ENCODE data around the gene AP1G2. TPM values are rescaled to one million over a fixed set of nuclear protein-coding genes. Genes with fewer than 3 reads are reported as not detected.

AP1G2 gene
- polyA plus RNA-seq, 1 of the 3 experiments (the other 2 are of a cell fraction), result 88.3 TPM

DNA sequence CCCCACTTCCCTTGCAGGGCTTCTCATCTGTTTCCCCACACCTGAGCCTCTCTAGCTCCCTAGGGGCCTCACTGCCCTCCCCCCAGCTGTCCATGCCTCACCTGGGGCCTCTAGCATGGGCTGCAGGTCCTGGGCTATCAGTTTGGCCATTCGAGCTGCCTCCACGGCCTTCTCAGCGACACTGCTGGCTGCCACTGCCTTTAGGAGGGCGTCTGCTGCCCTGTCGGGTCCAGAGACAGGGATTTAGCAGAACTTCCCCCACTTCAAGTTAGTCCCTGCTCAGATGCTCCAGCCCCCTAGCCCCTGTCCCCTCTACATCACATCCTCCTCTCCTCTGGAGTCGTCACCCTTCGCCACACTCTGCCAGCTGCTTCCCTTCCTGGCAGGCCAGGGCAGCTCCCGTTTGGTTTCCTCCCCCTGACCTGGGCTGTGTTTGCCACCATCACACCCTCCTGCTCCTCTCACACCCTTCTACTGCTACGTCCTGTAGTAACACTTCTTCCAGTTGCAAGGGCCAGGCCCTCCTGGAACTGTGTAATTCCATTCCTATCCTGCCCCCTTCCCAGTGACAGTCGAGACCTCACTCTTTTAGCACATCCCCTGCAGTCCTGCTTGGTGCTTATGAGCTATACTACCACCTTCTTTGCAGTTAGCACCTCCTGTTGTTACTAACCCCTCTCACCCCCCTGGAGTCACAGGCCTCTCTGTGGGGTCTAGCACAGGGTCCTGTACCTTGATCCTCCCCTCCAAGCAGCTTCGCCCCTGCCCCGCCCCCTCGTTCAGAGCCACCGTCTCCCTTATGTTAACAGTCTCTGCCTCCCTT, 4.3 kb upstream of the AP1G2 start (continued):
- TF ChIP-seq MEF2A (IDR thresholded peaks at IDR 0.05; ENCODE audit: borderline replicate concordance, low read depth) (no peak), RCOR1 (IDR thresholded peaks at IDR 0.05; ENCODE audit: low read length) (no peak), YY1 (IDR thresholded peaks at IDR 0.05; ENCODE audit: low read depth) (no peak), POLR2AphosphoS5 (IDR thresholded peaks at IDR 0.05; ENCODE audit: low read depth, low read length) (no peak), FOXM1 (IDR thresholded peaks at IDR 0.05; ENCODE audit: low read depth) (no peak), EZH2phosphoT487 (IDR thresholded peaks at IDR 0.05; ENCODE audit: borderline replicate concordance, low read depth) (no peak), FOSL2 (IDR thresholded peaks at IDR 0.05; ENCODE audit: borderline replicate concordance, low read depth) (no peak)
- TF ChIP-seq, protein P1, sequence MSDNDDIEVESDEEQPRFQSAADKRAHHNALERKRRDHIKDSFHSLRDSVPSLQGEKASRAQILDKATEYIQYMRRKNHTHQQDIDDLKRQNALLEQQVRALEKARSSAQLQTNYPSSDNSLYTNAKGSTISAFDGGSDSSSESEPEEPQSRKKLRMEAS (IDR thresholded peaks at IDR 0.05; ENCODE audit: low read depth), result no peak
- TF ChIP-seq, protein P2, sequence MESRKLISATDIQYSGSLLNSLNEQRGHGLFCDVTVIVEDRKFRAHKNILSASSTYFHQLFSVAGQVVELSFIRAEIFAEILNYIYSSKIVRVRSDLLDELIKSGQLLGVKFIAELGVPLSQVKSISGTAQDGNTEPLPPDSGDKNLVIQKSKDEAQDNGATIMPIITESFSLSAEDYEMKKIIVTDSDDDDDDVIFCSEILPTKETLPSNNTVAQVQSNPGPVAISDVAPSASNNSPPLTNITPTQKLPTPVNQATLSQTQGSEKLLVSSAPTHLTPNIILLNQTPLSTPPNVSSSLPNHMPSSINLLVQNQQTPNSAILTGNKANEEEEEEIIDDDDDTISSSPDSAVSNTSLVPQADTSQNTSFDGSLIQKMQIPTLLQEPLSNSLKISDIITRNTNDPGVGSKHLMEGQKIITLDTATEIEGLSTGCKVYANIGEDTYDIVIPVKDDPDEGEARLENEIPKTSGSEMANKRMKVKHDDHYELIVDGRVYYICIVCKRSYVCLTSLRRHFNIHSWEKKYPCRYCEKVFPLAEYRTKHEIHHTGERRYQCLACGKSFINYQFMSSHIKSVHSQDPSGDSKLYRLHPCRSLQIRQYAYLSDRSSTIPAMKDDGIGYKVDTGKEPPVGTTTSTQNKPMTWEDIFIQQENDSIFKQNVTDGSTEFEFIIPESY (IDR thresholded peaks at IDR 0.05; ENCODE audit: borderline replicate concordance, low read depth), result no peak

DNA sequence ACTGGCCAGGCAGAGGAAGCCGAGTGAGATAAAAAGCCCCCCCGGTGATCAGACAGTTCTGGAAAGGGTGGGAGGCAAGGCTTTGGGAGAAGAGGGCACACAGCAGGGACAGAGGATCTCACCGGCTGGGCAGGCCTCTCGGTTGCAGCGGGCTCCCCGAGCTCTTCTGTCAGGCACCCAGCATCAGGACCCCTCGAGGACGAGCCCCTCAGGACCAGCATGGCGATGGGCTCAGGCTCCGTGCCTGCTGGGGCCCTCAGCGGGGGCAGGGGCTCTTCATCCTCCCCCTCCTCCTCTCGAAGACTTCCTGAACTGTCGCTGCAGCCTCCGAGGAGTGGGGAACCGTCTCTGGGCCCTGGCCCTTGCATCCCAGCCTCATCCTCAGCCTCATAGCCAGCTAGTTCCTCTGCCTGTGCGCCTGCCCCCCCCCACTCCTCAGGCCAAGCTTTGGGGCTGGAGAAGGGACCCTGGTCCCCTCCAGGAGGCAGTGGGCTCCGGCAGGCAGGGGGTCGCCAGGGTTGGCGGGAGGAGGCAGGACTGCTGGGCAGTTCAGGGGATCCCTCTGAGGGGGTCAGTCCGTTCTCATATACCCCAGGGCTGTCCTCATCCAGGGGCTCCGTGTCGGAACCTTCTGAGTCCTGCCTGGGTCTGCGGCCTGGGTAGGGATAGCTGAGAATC, 3.4 kb upstream of the AP1G2 start:
- Histone ChIP-seq H3K9me3 (no peaks in the 10 kb centered on the region), H3K9ac (no peak overlapping the region), H3F3A (replicated peaks; ENCODE audit: insufficient read depth) (peaks cover 10% of the 10 kb centered on the region), H3K9me2 (no peaks in the 10 kb centered on the region), H3K79me2 (ENCODE audit: insufficient read depth) (0 out of 2 replicates have a peak, but pooled peaks cover 3% of the 10 kb centered on the region), H3K27me3 (ENCODE audit: insufficient read depth) (no peaks in the 10 kb centered on the region), H4K20me1 (ENCODE audit: insufficient read depth) (no peaks in the 10 kb centered on the region), H3K36me3 (replicated peaks in 1 of 2; ENCODE audit: control insufficient read depth in 1 of 2, insufficient read depth in 2 of 2, low read length in 1 of 2) (no peaks in the 10 kb centered on the region), H3K27ac (ENCODE audit: low read depth in 2 of 2, low read length in 1 of 2) (no peak overlapping the region; a peak in 1 of 4 replicates), H3K4me3 (ENCODE audit: low read depth in 2 of 2, low read length in 1 of 2) (no peak overlapping the region), H3K4me1 (ENCODE audit: control insufficient read depth in 1 of 2, insufficient read depth in 2 of 2, low read depth in 1 of 2, low read length in 1 of 2) (peaks cover 0 to 42% of the 10 kb centered on the region in 2 experiments; a peak in 1 of 4 replicates), H3K4me2 (no peak overlapping the region), H2AFZ (ENCODE audit: low read depth) (no peak overlapping the region)
- ChIA-PET POLR2A (interaction anchor here (1.4 kb wide), 1 partner anchor 10 kb away, joined by 5 read pairs; no protein-coding TSS in a partner anchor), CTCF (interaction anchor here (1.0 to 19.5 kb wide), 3 partner anchors 8 to 94 kb away, joined by 4 to 785 read pairs (median 67); partner anchors contain the start of genes NGDN and THTPA)
- 91% methylated on average over 16 of the region's 23 CpGs for WGBS (ENCODE audit: low lambda C conversion rate)
- no peak for TF ChIP-seq CHD2 (IDR thresholded peaks at IDR 0.05; ENCODE audit: low read length, partially characterized antibody)
- TF ChIP-seq FOXJ3 (CRISPR knock-in tag; IDR thresholded peaks at IDR 0.05), result no peak
- TF ChIP-seq, protein P3, sequence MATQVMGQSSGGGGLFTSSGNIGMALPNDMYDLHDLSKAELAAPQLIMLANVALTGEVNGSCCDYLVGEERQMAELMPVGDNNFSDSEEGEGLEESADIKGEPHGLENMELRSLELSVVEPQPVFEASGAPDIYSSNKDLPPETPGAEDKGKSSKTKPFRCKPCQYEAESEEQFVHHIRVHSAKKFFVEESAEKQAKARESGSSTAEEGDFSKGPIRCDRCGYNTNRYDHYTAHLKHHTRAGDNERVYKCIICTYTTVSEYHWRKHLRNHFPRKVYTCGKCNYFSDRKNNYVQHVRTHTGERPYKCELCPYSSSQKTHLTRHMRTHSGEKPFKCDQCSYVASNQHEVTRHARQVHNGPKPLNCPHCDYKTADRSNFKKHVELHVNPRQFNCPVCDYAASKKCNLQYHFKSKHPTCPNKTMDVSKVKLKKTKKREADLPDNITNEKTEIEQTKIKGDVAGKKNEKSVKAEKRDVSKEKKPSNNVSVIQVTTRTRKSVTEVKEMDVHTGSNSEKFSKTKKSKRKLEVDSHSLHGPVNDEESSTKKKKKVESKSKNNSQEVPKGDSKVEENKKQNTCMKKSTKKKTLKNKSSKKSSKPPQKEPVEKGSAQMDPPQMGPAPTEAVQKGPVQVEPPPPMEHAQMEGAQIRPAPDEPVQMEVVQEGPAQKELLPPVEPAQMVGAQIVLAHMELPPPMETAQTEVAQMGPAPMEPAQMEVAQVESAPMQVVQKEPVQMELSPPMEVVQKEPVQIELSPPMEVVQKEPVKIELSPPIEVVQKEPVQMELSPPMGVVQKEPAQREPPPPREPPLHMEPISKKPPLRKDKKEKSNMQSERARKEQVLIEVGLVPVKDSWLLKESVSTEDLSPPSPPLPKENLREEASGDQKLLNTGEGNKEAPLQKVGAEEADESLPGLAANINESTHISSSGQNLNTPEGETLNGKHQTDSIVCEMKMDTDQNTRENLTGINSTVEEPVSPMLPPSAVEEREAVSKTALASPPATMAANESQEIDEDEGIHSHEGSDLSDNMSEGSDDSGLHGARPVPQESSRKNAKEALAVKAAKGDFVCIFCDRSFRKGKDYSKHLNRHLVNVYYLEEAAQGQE (IDR thresholded peaks at IDR 0.05; ENCODE audit: low read depth, low read length), result no peak
- TF ChIP-seq SIN3A (IDR thresholded peaks at IDR 0.05; ENCODE audit: borderline replicate concordance, low read depth, low read length), result no peak
- no peak for TF ChIP-seq NRF1 (IDR thresholded peaks at IDR 0.05; ENCODE audit: low read depth, low read length)
- no peak for TF ChIP-seq GABPA (IDR thresholded peaks at IDR 0.05; ENCODE audit: low read depth)
- no peak for TF ChIP-seq YY1 (IDR thresholded peaks at IDR 0.05; ENCODE audit: low read depth)
- TF ChIP-seq JUND (IDR thresholded peaks at IDR 0.05), result no peak
- TF ChIP-seq RXRA (IDR thresholded peaks at IDR 0.05; ENCODE audit: borderline replicate concordance, low read depth), result no peak
- TF ChIP-seq, protein P4, sequence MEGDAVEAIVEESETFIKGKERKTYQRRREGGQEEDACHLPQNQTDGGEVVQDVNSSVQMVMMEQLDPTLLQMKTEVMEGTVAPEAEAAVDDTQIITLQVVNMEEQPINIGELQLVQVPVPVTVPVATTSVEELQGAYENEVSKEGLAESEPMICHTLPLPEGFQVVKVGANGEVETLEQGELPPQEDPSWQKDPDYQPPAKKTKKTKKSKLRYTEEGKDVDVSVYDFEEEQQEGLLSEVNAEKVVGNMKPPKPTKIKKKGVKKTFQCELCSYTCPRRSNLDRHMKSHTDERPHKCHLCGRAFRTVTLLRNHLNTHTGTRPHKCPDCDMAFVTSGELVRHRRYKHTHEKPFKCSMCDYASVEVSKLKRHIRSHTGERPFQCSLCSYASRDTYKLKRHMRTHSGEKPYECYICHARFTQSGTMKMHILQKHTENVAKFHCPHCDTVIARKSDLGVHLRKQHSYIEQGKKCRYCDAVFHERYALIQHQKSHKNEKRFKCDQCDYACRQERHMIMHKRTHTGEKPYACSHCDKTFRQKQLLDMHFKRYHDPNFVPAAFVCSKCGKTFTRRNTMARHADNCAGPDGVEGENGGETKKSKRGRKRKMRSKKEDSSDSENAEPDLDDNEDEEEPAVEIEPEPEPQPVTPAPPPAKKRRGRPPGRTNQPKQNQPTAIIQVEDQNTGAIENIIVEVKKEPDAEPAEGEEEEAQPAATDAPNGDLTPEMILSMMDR (IDR thresholded peaks at IDR 0.05), result no peak
- TF ChIP-seq, protein P5, sequence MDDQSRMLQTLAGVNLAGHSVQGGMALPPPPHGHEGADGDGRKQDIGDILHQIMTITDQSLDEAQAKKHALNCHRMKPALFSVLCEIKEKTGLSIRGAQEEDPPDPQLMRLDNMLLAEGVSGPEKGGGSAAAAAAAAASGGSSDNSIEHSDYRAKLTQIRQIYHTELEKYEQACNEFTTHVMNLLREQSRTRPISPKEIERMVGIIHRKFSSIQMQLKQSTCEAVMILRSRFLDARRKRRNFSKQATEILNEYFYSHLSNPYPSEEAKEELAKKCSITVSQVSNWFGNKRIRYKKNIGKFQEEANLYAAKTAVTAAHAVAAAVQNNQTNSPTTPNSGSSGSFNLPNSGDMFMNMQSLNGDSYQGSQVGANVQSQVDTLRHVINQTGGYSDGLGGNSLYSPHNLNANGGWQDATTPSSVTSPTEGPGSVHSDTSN (IDR thresholded peaks at IDR 0.05), result no peak
- DNase-seq, result no peak
